Endothelial cell of umbilical vein (primary cell): Measurements from ENCODE around the gene MLLT6. TPM values are rescaled to one million over a fixed set of nuclear protein-coding genes. Genes with fewer than 3 reads are reported as not detected.

Source experiments
- BruUV-seq: library from RNA; stranded (reverse); fragments of 400-500 nt; replicated peaks from 2 replicates; lab custom pipeline; 2021; lab: Mats Ljungman, UMichigan
- CTCF ChIA-PET: fragments of 300-600, 350-600 bp; sonication (Branson Sonifier 250); formaldehyde crosslinking; loops from one replicate; lab custom pipeline; 2021; ENCODE audit warnings: antibody characterized with exemption, inconsistent platforms; lab: Charles Lee
- POLR2A ChIA-PET: fragments of 300-600, 350-600 bp; sonication (Branson Sonifier 250); formaldehyde crosslinking; loops from one replicate; lab custom pipeline; 2021; ENCODE audit warnings: antibody characterized with exemption, inconsistent platforms; lab: Charles Lee
- DNase-seq: peaks from one replicate; pipeline ENCODE4 v3.0.0-alpha.2; 2011; ENCODE audit warnings: low read depth, low spot score
- FAIRE-seq: peaks from 2 replicates; lab custom pipeline; 2011; peaks lifted over from hg19 to GRCh38; lab: Jason Lieb, UNC
- H2AFZ ChIP-seq: 2 replicates; pipeline ENCODE4 v1.6.0; 2012; ENCODE audit warnings: low read depth, low read length, control low read depth, inconsistent platforms
- H3K27ac ChIP-seq: 2 replicates; pipeline ENCODE4 v1.5.1; 2011; ENCODE audit warnings: low read depth, mild to moderate bottlenecking, control low read depth, low read length, moderate library complexity; ENCODE audit not compliant: insufficient read depth
- H3K27me3 ChIP-seq, 2 experiments: 2 replicates each; pipeline versions ENCODE4 v1.6.0 to v1.6.1; 2011; ENCODE audit warnings: low read length in 2 of 2, mixed read lengths in 1 of 2; ENCODE audit not compliant: control insufficient read depth in 2 of 2, insufficient read depth in 2 of 2
- H3K36me3 ChIP-seq, 2 experiments: 2 replicates in 1 of 2; 3 replicates in 1 of 2; pipeline ENCODE4 v1.5.1; 2011; ENCODE audit warnings: low read length in 2 of 2, mild to moderate bottlenecking in 1 of 2, moderate library complexity in 1 of 2; ENCODE audit not compliant: control insufficient read depth in 2 of 2, insufficient read depth in 2 of 2; ENCODE audit errors: extremely low read depth in 1 of 2
- H3K4me1 ChIP-seq: 3 replicates; pipeline ENCODE4 v1.5.1; 2011; ENCODE audit warnings: mild to moderate bottlenecking, low read length; ENCODE audit not compliant: control insufficient read depth, insufficient read depth; ENCODE audit errors: extremely low read depth
- H3K4me2 ChIP-seq: 2 replicates; pipeline ENCODE4 v1.6.1; 2011; ENCODE audit warnings: low read length, control low read depth, mixed read lengths; ENCODE audit not compliant: insufficient read depth
- H3K4me3 ChIP-seq, 3 experiments: fragments of 200-600 bp in 1 of 3; sonication (generic), shearing (Covaris generic) in 1 of 3; replicated peaks in 1 of 3; 2 replicates each; pipeline ENCODE4 v1.5.1; 2011 to 2016; ENCODE audit warnings: control low read depth in 3 of 3, low read length in 3 of 3, mild to moderate bottlenecking in 2 of 3, inconsistent platforms in 1 of 3, low read depth in 1 of 3, moderate library complexity in 1 of 3; ENCODE audit not compliant: insufficient read depth in 1 of 3
- H3K79me2 ChIP-seq: 2 replicates; pipeline ENCODE4 v1.6.0; 2012; ENCODE audit warnings: low read length, inconsistent platforms; ENCODE audit not compliant: control insufficient read depth, insufficient read depth
- H3K9ac ChIP-seq: replicated peaks from 2 replicates; pipeline ENCODE3; 2011; ENCODE audit warnings: low read length, control low read depth; ENCODE audit not compliant: insufficient read depth; ENCODE audit errors: extremely low read depth
- H3K9me1 ChIP-seq: replicated peaks from 3 replicates; pipeline ENCODE4 v1.6.0; 2011; ENCODE audit warnings: mild to moderate bottlenecking, low read length; ENCODE audit not compliant: control insufficient read depth, insufficient read depth; ENCODE audit errors: extremely low read depth
- H3K9me3 ChIP-seq: replicated peaks from 2 replicates; pipeline ENCODE4 v1.5.1; 2012; ENCODE audit warnings: low read length, inconsistent platforms; ENCODE audit not compliant: control insufficient read depth, insufficient read depth
- H4K20me1 ChIP-seq: replicated peaks from 2 replicates; pipeline ENCODE3; 2011; ENCODE audit warnings: mild to moderate bottlenecking, low read length; ENCODE audit not compliant: control insufficient read depth, insufficient read depth; ENCODE audit errors: extremely low read depth
- FOS ChIP-seq: IDR thresholded peaks from 2 replicates; pipeline ENCODE4 v1.6.1; 2011; ENCODE audit warnings: mild to moderate bottlenecking, low read length, moderate library complexity, borderline replicate concordance; ENCODE audit not compliant: insufficient read depth
- GATA2 ChIP-seq: IDR thresholded peaks from 2 replicates; pipeline ENCODE4 v1.7.0; 2011; ENCODE audit warnings: low read depth, mild to moderate bottlenecking, moderate library complexity, mixed read lengths, low read length; ENCODE audit not compliant: insufficient read length, insufficient read depth
- JUN ChIP-seq: IDR thresholded peaks from 2 replicates; pipeline ENCODE4 v1.6.1; 2011; ENCODE audit warnings: borderline replicate concordance, low read depth; ENCODE audit not compliant: insufficient read length, insufficient read depth
- MAX ChIP-seq: IDR thresholded peaks from 2 replicates; pipeline ENCODE4 v1.6.1; 2011; ENCODE audit not compliant: insufficient read depth, insufficient read length
- MYC ChIP-seq: IDR thresholded peaks from one replicate; pipeline ENCODE4 v1.6.1; 2011; ENCODE audit warnings: mild to moderate bottlenecking, low read depth, low read length
- POLR2A ChIP-seq: IDR thresholded peaks from 2 replicates; pipeline ENCODE4 v1.6.1; 2012; ENCODE audit warnings: low read depth, mild to moderate bottlenecking, control low read depth, low read length
- POLR2AphosphoS5 ChIP-seq: IDR thresholded peaks from 2 replicates; pipeline ENCODE4 v1.6.1; 2012; ENCODE audit warnings: low read depth, mild to moderate bottlenecking, control low read depth, low read length, moderate library complexity; ENCODE audit not compliant: insufficient read depth
- dilution Hi-C: fragments of 300-500 bp; cut with MboI; formaldehyde crosslinking; loops from one replicate; pipeline ENCODE4 v1.15.0; 2019; ENCODE audit warnings: low sequenced_read_pairs; ENCODE audit not compliant: extremely low pct_ligation_motif_present
- intact Hi-C: fragments of 100-400 bp; cut with micrococcal nuclease; formaldehyde crosslinking; loops from one replicate; pipeline ENCODE4 v1.10.0; 2022
- polyA plus RNA-seq, 4 experiments: library from polyadenylated mRNA; depleted of rRNA in 3 of 4; stranded (reverse) in 3 of 4; unstranded in 1 of 4; fragments of >200 nt; gene quantifications; 2 replicates each; pipeline versions ENCODE4 v1.2.1 to v1.2.3, GENCODE V29; 2011 to 2012; ENCODE audit warnings: missing spikeins in 1 of 4
- total RNA-seq: library from RNA; stranded (reverse); gene quantifications from 2 replicates; pipeline ENCODE4 v1.2.3, GENCODE V29; 2021

The MLLT6 gene
- total and polyA plus RNA-seq, 2 donors (not counting 3 experiments of a cell fraction or from before 2014, with no cell fraction given) = 32.1 to 85.4 TPM

- DNase-seq (no peak), FAIRE-seq (no peak)
- H3K4me1 ChIP-seq = peaks cover 12% of the 10 kb centered on the region
- H3K27me3 ChIP-seq = no peaks in the 10 kb centered on the region
- H3K9me1 ChIP-seq = no peaks in the 10 kb centered on the region
- H3K9ac ChIP-seq = no peak overlapping the region
- dilution Hi-C loops (no loop called here), intact Hi-C loops (no loop called here)
- peaks cover 0 to 30% of the 10 kb centered on the region in 2 experiments for H3K36me3 ChIP-seq
- no peak overlapping the region for H3K27ac ChIP-seq
- H3K9me3 ChIP-seq = no peaks in the 10 kb centered on the region
- no peak overlapping the region for H2AFZ ChIP-seq
- CTCF ChIA-PET = interaction anchor here (0.6 to 2.1 kb wide), 4 partner anchors 11 to 35 kb away, joined by 3 to 10 read pairs (median 6); no protein-coding TSS in a partner anchor
- TF ChIP-seq FOS (no peak), POLR2AphosphoS5 (no peak), GATA2 (no peak), POLR2A (no peak), MAX (no peak)
- H3K79me2 ChIP-seq = peaks cover 13% of the 10 kb centered on the region
- POLR2A ChIA-PET = no interaction called here
- no peaks in the 10 kb centered on the region for H4K20me1 ChIP-seq
- H3K4me3 ChIP-seq = no peak overlapping the region
- no peak overlapping the region for H3K4me2 ChIP-seq
- BruUV-seq = no TSS peak
Observed at GRCh38 chr17:38710985-38711384, 5.9 kb downstream of the MLLT6 start.

GRCh38 chr17:38711792-38712571 lies 6.9 kb downstream of the MLLT6 start:
- Histone ChIP-seq H3K4me1 (peaks cover 3% of the 10 kb centered on the region), H3K4me3 (no peak overlapping the region), H3K36me3 (peaks cover 0 to 37% of the 10 kb centered on the region in 2 experiments), H3K27me3 (no peaks in the 10 kb centered on the region), H3K9me3 (no peaks in the 10 kb centered on the region), H3K79me2 (peaks cover 4% of the 10 kb centered on the region), H3K9me1 (no peaks in the 10 kb centered on the region), H3K27ac (no peak overlapping the region), H4K20me1 (no peaks in the 10 kb centered on the region), H3K9ac (no peak overlapping the region), H2AFZ (no peak overlapping the region), H3K4me2 (no peak overlapping the region)
- ChIA-PET CTCF (no interaction called here), POLR2A (no interaction called here)
- no peak for DNase-seq
- intact Hi-C loops (no loop called here), dilution Hi-C loops (no loop called here)
- no TSS peak for BruUV-seq
- no peak for FAIRE-seq
- no peak for TF ChIP-seq JUN
- no peak for TF ChIP-seq FOS
- no peak for TF ChIP-seq POLR2AphosphoS5
- no peak for TF ChIP-seq MAX
- TF ChIP-seq MYC = no peak
